HEK293T (cell line): ENCODE results near the gene HDLBP.

ENCODE experiments used
- CTCF ChIA-PET: fragments of 350-600 bp; formaldehyde crosslinking; extraction: SDS; loops from one replicate; lab custom pipeline; 2021; ENCODE audit warnings: antibody characterized with exemption, inconsistent platforms; lab: Yijun Ruan, JAX
- POLR2A ChIA-PET: fragments of 350-600 bp; formaldehyde crosslinking; extraction: SDS; loops from one replicate; lab custom pipeline; 2020; ENCODE audit warnings: antibody characterized with exemption, inconsistent platforms; lab: Yijun Ruan, JAX
- DNase-seq: peaks from one replicate; pipeline ENCODE4 v3.0.0; 2012; ENCODE audit warnings: mixed read lengths; ENCODE audit errors: extremely low spot score
- ARNT ChIP-seq: fragments of 450-650 bp; IDR thresholded peaks from 2 replicates; pipeline ENCODE4 v1.6.1; 2017; ENCODE audit warnings: mild to moderate bottlenecking
- BHLHE40 ChIP-seq: fragments of 450-650 bp; IDR thresholded peaks from 2 replicates; pipeline ENCODE4 v1.6.1; 2016; ENCODE audit warnings: mild to moderate bottlenecking, moderate library complexity, borderline replicate concordance
- CTBP1 ChIP-seq: fragments of 450-650 bp; IDR thresholded peaks from 2 replicates; pipeline ENCODE4 v1.6.1; 2016; ENCODE audit warnings: borderline replicate concordance
- ELF4 ChIP-seq: fragments of 450-650 bp; IDR thresholded peaks from 2 replicates; pipeline ENCODE4 v1.6.1; 2017; ENCODE audit warnings: antibody characterized with exemption
- FOXA1 ChIP-seq: fragments of 450-650 bp; IDR thresholded peaks from 2 replicates; pipeline ENCODE4 v1.6.1; 2016; ENCODE audit warnings: mild to moderate bottlenecking
- FOXK2 ChIP-seq: fragments of 450-650 bp; IDR thresholded peaks from 2 replicates; pipeline ENCODE4 v1.6.1; 2016; ENCODE audit warnings: mild to moderate bottlenecking
- FOXM1 ChIP-seq: fragments of 450-650 bp; IDR thresholded peaks from 2 replicates; pipeline ENCODE4 v1.6.1; 2017; ENCODE audit warnings: mild to moderate bottlenecking, borderline replicate concordance
- HDGF ChIP-seq: fragments of 450-650 bp; IDR thresholded peaks from 2 replicates; pipeline ENCODE4 v1.6.1; 2017; ENCODE audit warnings: antibody characterized with exemption, borderline replicate concordance
- L3MBTL2 ChIP-seq: fragments of 450-650 bp; conservative IDR thresholded peaks from 2 replicates; pipeline ENCODE4 v1.6.1; 2016; ENCODE audit warnings: mild to moderate bottlenecking
- LEF1 ChIP-seq: fragments of 450-650 bp; IDR thresholded peaks from 2 replicates; pipeline ENCODE4 v1.6.1; 2017; ENCODE audit warnings: mild to moderate bottlenecking, borderline replicate concordance
- NFRKB ChIP-seq: fragments of 450-650 bp; IDR thresholded peaks from 2 replicates; pipeline ENCODE4 v1.6.1; 2016; ENCODE audit warnings: mild to moderate bottlenecking, moderate library complexity
- SP1 ChIP-seq: fragments of 450-650 bp; IDR thresholded peaks from 2 replicates; pipeline ENCODE4 v1.6.1; 2017
- SUZ12 ChIP-seq: fragments of 450-650 bp; IDR thresholded peaks from 2 replicates; pipeline ENCODE4 v1.6.1; 2016; ENCODE audit warnings: mild to moderate bottlenecking
- TARDBP ChIP-seq: fragments of 450-650 bp; IDR thresholded peaks from 2 replicates; pipeline ENCODE4 v1.6.1; 2016
- ZNF384 ChIP-seq: fragments of 450-650 bp; IDR thresholded peaks from 2 replicates; pipeline ENCODE4 v1.6.1; 2016
- TF ChIP-seq, protein P1 (sequence below): fragments of 450-650 bp; IDR thresholded peaks from 2 replicates; pipeline ENCODE4 v1.6.1; 2016

HDLBP gene

DNA sequence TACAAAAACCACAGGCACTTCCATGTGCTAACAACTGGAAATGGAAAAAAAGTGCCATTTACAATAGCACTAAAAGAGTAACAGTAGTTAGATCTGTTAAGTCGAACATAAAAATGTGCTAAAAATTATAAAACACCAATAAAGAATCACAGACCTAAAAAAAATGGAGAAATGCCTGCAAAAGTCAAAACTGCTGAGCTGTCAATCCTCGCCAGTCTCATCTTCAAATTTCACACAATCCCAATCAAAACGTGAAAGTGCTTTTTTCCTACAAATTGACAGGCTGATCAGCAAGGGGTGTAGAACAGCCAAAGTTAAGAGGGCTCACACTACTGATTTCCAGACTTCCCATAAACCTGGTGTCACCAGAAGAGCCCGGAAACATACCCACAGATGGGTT lies 73.8 kb downstream of the HDLBP start:
- POLR2A ChIA-PET: no interaction called here
- no peak for DNase-seq
- TF ChIP-seq FOXA1 (no peak), ZNF384 (0 out of 2 replicates have a peak, but pooled peaks have one; percentile 29), FOXM1 (no peak)
- CTCF ChIA-PET: no interaction called here

DNA sequence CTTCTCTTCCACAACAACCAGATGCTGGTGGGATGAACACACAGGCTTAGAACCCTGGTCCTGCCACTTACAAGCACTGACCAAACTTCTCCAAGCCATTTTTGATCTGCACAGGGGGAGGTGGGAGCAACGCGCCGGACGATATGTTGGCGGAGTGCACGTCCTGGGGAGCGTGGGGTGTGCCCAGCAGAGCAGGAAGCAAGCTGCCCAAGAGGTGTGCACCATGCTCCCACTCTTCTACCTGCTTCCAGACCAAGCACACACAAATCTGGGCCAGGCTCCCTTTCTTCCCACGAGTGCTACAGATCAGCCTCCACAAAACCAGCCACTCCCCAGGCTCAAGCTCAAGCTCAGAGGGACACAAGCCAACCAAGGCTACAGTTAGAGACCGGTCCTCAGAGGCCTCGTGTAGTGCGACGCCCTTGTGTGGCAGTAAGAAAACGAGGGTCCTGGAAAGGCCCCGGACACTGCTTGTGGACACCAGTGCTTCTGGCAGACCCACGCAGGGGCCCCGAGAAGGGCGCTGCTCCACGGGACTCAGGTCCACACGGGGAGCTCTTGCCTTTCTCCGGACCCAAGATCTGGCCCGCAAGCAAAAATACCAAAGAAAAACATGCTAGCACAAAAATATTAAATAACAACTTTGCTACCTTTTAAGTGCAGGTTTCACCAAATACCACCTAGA lies 75.0 kb downstream of the HDLBP start:
- CTCF ChIA-PET: no interaction called here
- DNase-seq: no peak
- POLR2A ChIA-PET: no interaction called here
- TF ChIP-seq HDGF: no peak
- TF ChIP-seq FOXA1: no peak
- TF ChIP-seq, protein P1, sequence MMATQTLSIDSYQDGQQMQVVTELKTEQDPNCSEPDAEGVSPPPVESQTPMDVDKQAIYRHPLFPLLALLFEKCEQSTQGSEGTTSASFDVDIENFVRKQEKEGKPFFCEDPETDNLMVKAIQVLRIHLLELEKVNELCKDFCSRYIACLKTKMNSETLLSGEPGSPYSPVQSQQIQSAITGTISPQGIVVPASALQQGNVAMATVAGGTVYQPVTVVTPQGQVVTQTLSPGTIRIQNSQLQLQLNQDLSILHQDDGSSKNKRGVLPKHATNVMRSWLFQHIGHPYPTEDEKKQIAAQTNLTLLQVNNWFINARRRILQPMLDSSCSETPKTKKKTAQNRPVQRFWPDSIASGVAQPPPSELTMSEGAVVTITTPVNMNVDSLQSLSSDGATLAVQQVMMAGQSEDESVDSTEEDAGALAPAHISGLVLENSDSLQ: no peak
- TF ChIP-seq NFRKB: no peak
- TF ChIP-seq BHLHE40: no peak
- no peak for TF ChIP-seq ELF4
- no peak for TF ChIP-seq LEF1
- no peak for TF ChIP-seq FOXK2
- TF ChIP-seq SP1: no peak
- TF ChIP-seq L3MBTL2: no peak
- no peak for TF ChIP-seq ARNT
- TF ChIP-seq FOXM1: no peak
- no peak for TF ChIP-seq ZNF384
- no peak for TF ChIP-seq CTBP1
- no peak for TF ChIP-seq TARDBP

DNA sequence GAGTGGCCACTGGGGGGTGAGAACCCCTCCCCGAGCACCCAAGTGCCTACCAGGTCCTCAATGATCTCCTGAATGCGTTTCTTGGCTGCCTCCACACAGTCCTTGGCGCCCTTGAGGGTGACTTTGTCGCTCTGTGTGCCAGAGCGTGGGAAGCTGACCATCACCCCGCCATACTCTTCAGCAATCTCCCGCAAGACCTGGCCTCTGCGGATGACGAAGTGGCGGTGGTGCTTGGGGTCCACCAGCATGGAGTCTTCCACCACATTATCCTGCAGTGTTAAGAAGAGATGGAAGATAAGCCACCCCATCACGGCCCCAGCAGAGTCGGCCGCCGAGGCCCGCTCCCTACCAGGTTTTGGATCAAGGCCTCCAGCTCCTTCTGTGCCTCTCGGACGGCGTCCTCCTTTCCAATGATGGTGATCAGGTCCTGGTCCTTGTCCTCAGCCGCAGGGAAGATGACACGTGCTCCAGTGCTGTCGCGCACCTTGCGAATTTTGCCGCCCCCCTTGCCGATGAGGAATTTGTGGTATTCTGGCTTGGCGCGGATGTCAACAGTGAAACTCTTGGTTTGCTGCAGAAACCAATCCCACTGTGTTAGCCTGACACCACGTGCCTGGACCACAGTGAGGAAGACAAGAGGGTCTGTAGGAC lies 75.8 kb downstream of the HDLBP start:
- ChIA-PET CTCF (no interaction called here), POLR2A (no interaction called here)
- TF ChIP-seq FOXK2: no peak
- TF ChIP-seq FOXA1: no peak
- TF ChIP-seq TARDBP: no peak
- no peak for TF ChIP-seq FOXM1
- TF ChIP-seq L3MBTL2: no peak
- DNase-seq: no peak

GRCh38 chr2:241238693-241239198 lies 76.7 kb downstream of the HDLBP start:
- POLR2A ChIA-PET: no interaction called here
- no peak for TF ChIP-seq CTBP1
- no peak for TF ChIP-seq SP1
- no peak for TF ChIP-seq FOXM1
- TF ChIP-seq FOXA1: no peak
- no peak for TF ChIP-seq BHLHE40
- TF ChIP-seq L3MBTL2: no peak
- no peak for TF ChIP-seq ARNT
- no peak for TF ChIP-seq HDGF
- DNase-seq: no peak
- CTCF ChIA-PET: no interaction called here

GRCh38 chr2:241237949-241238371 lies 77.5 kb downstream of the HDLBP start:
- TF ChIP-seq ZNF384 (no peak), FOXA1 (no peak), LEF1 (no peak), FOXK2 (no peak), NFRKB (no peak), CTBP1 (no peak), SUZ12 (no peak), FOXM1 (no peak), TARDBP (no peak), BHLHE40 (no peak)
- TF ChIP-seq, protein P1: no peak
- no peak for DNase-seq
- ChIA-PET CTCF (no interaction called here), POLR2A (no interaction called here)

- CTCF ChIA-PET: no interaction called here
- no peak for DNase-seq
- TF ChIP-seq FOXA1 (no peak), NFRKB (no peak), HDGF (no peak), FOXK2 (no peak), ELF4 (no peak), ARNT (no peak), CTBP1 (no peak), FOXM1 (no peak), BHLHE40 (no peak), SUZ12 (no peak), L3MBTL2 (no peak)
- TF ChIP-seq, protein P1: no peak
- POLR2A ChIA-PET: no interaction called here
These were observed 78.4 kb downstream of the HDLBP start for GRCh38 chr2:241237047-241237446.
